Epidermal melanocyte (primary cell): Measurements from ENCODE around the gene TBC1D1.
A peak's percentile ranks its signal among the peaks of the same experiment; 100 is the strongest.

Experiments
- DNase-seq: peaks from one replicate; pipeline ENCODE4 v3.0.0; 2011; ENCODE audit warnings: low spot score; ENCODE audit not compliant: insufficient read length

The TBC1D1 gene

DNA sequence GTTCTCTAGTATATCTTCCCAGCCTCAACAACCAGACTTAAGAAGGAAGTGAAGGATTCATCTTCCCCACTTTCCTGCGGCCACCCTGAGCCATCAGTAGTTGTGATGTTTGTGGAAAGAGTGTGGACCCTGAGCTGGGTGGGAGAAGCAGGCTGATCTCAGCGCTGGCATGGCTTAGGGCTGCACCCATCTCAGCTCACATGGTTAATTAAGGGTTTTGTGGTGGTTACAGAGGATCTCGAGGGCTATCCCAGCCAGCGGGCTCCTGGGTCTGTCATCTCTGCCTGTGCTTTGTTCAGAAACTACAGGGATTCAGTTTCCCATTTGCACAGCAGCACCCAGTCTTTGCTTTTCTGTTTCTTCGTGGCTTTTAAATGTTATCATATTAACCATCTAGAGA is 232.7 kb downstream of the TBC1D1 start:
- DNase-seq, result no peak

- no peak for DNase-seq
These were observed 234.1 kb downstream of the TBC1D1 start for GRCh38 chr4:38124961-38125360.

GRCh38 chr4:38125816-38126215 is 234.9 kb downstream of the TBC1D1 start:
- no peak for DNase-seq

GRCh38 chr4:38128478-38129459 is 237.9 kb downstream of the TBC1D1 start:
- no peak for DNase-seq

DNA sequence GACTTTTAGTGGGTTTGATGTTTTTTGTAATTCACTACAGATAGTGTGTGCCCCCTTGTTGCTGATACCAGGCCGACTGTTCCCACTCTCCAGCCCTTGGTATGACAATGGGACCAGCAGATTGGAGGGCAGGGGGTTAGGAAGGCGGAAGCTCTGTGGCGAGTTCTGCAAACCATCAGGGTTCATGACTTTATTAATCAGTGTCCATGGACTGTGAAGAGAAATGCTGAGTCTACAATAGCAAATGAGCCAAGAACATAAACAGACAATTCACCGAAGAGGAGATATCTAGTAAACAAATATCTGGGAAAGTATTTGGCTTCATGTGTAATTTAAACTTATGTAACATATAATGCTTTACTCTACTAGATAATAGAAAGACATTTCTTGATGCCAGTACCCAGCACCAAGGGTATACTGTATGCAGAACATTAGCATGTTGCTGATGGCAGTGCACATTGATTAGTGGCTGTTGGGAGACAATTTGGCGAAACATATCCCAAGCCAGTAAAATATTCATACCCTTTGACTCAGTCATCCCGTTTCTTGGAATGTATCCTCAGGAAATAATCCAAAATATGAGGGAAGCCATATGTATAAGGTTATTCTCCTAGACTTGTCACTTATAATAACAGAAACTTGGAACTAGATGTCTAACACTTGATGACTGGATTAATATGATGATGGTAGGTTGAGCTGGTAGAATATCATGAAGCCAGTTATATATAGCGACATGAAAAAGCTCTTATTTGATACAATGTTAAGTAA is 238.8 kb downstream of the TBC1D1 start:
- DNase-seq, result no peak

DNA sequence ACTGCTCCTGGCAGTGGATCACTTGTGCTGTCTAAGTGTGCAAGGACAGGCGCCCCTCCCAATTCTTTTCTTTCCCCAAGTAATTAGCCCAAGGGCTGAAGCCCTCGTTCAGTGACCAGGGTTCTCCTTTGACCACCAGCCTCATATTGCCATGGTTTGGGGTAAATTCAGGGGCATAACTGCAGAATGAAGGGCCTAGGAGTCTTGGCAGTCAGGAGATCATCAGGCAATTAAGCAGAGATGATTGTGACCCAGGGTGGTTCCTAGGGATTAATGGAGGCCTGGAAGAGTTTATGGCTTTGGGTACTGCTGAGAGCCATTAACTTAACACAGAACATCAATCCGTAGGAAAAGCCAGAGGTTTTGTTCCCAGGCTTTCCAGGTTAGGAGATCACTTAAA is 240.0 kb downstream of the TBC1D1 start:
- DNase-seq, result no peak

- DNase-seq, result no peak
These were observed 240.6 kb downstream of the TBC1D1 start for GRCh38 chr4:38131371-38132091.

DNA sequence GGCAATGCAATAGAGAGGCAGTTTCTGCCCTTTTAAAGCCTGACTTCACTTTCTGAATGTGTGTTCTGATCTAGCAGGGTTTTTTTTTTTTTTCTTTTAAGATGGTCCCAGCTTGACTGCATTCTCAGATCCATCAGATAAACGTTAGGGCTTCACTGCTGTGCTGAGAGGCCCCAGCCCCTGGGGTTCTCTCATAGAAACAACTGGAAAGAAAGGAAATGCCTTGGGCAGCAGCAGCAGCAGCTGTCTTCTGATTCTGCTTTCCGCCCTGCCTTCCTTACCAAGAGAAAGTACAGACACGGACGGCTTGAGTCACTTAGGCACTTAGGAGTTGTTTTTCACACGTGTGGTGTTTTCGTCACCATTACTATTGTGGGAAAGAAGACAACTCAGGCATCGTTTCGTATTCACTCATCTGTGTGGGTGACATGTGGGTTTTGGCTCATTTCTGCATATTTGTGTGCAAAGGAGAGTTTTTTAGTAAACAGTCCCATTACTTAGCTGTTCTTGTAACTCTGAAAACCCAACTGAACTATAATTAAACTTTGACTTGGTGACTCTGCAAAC is 241.3 kb downstream of the TBC1D1 start:
- peak; percentile 54 for DNase-seq

GRCh38 chr4:38132843-38133662 is 242.2 kb downstream of the TBC1D1 start:
- DNase-seq, result no peak

DNA sequence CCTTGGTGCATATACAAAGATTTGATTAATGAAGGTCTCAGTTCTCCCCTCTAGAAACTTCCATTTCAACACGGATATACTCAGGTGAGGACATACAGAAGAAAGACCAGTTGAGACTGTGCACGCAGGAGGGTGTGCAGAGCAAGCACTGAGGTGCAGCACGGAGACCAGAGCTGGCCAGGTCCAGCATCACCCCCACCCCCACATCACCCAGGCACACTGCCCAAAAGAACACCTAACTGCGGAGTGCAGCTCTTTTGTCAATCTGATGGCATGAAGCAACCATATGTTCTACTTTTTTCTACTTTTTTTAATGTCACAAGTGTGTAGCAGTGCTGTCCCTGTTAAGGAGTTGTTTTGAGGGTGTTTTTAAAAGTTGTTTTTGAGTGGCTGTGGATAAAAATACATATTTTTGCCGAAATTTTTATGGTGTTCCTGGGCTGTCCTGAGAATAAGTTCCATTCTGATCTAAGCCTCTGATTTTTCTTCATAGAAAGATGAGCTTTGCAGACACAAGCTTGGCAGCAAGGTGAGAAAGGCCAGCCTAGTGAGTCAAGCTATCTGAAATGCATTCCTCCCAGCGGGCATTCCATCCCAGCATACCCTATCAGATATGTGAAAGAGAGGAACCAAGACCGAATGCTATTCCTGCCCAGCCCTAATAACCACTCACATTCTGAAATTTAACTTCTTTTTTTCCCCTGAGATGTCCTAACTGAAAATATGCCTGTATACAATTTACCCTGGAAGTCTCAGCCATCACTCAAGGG is 243.0 kb downstream of the TBC1D1 start:
- no peak for DNase-seq

GRCh38 chr4:38135201-38135600 is 244.3 kb downstream of the TBC1D1 start:
- no peak for DNase-seq

DNA sequence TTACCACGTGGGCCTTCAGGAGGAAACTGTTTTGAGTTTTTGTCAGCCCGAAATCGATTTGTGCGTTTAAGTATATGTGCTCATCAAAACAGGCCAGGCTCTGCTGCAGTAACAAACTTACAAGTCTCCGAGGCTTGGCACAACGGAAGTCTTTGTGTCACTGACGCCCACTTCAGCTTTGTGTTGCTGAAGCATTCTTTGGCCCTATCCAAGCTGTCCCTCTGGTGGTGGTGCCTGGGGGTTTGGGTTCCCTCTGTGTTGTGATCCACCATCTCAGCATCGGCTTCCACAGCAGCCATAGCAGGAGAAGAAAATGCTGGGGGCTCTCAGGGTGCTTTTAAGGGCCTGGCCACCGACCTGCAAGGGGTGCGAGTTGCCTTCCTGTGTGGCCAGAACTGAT is 245.7 kb downstream of the TBC1D1 start:
- no peak for DNase-seq

- DNase-seq, result no peak
These were observed 246.2 kb downstream of the TBC1D1 start for GRCh38 chr4:38137080-38137479.

DNA sequence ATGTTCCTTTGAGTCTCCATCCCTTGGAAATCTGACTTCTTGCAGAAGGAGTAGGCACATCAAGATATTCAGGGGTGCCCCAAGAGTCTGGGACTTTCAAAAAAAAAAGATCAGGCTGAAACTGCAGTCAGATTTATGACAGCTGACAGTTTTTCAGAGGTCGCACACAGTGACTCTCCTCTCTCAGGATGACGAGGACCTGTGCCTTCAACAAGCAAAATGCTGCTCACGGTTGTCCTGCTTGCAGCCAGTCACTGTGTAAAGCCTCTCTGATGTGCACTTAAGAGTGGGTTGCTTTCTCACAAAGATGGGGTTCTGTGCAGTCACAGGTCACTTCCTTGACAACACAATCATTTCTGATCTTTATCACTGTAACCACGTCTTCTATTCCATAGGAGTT is 247.5 kb downstream of the TBC1D1 start:
- DNase-seq, result no peak

DNA sequence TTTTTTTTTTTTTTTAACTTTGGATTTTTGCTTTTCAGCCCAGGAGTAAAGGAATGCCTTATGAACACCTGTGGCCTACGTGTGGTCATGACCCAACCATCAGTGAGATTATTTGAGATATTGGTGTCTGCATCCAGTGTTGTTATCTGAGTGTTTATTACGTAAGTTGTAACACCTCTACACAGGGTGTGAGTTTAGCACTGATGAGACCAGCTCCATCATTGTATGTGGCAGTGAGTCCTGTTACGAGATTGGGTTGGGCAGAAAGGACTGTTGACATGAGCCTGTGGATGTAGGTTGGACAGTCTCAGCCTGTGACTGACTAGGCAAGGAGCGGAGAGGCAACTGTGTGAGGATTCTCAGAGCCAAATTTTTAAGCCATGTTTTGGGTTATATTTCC is 248.3 kb downstream of the TBC1D1 start:
- no peak for DNase-seq

DNA sequence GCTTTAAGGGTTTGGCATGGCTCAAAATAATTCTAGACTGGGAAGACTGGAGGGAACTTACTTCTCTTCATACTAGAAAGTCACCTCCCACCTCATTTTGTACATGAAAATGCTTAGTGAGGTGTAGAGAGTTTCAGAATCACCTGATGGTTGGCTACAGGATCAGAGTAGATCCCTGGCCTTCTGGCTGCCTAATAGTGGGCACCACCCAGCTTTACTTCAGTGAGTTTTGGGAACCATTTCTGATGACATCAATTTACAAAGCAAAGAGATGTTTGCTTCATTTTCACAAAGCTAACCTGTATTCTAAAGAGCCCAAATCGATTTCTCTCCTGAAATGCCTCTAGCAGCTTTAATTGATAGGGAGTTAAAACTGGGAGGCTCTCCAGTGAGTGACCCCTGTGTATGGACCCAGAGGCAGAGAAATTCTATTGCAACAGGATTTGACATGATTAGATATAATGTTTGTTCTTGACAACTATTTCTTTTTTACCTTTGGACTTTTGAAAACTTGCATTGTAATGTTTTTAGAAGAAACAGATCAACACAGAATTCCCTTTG is 249.8 kb downstream of the TBC1D1 start:
- DNase-seq, result no peak

- no peak for DNase-seq
These were observed 251.1 kb downstream of the TBC1D1 start for GRCh38 chr4:38141808-38142500.

DNA sequence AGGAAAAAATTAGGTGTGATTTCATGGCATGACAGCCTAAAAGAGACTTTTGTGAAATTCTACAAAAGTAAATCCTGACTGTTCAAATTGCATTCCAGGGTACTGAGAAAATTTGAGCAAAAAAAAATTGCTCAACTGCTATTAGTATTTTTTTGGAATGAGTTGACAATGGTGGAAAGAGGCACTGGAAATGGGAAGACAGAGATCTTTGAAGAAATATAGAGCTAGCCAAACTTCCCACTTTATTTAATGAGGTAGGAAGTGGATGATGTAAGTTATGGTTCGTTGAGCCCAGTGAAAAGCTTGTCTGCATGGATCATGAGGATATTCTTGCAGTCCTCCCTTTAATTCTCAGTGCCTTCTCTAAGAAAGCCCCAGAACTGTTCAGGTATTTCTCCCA is 253.1 kb downstream of the TBC1D1 start:
- DNase-seq, result no peak
